Measurements from ENCODE around the gene HS2ST1. TPM values are rescaled to one million over a fixed set of nuclear protein-coding genes. Genes with fewer than 3 reads are reported as not detected.

Gene HS2ST1
- total and polyA plus RNA-seq, 2 experiments from 2014 or later: 6.7 to 17.1 TPM

DNA sequence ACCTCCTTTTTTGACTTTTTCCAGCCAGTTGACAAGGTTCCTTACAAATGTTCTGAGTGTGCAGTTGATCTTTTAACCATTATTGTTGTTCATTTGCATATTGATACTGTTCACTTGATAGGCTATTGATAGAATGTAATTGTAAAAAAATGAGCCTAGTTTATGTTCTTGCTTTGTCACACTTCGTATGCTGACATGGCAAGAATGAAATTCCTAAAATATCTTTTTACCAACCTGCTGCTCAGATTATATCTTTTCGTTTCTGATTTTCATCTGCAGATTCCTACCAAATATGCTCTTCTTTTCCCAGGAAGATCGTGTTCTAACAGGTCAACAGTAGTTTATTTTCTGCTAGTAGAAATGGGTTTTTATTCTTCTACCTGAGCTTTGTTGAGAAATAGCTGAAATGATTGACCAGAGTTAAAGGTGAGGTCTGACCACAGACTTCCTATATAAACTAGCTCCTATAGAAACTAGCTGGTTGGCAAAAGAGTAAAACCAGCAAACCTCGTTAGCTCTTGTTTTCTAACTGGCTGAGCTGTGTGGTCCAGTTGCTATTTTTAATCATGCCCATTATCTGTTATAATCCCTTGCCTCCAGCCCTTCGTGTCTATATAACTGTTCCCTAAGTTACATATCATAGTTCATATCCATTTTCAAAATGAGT is 174.8 kb downstream of the HS2ST1 start (continued):
- TF ChIP-seq, protein P1, sequence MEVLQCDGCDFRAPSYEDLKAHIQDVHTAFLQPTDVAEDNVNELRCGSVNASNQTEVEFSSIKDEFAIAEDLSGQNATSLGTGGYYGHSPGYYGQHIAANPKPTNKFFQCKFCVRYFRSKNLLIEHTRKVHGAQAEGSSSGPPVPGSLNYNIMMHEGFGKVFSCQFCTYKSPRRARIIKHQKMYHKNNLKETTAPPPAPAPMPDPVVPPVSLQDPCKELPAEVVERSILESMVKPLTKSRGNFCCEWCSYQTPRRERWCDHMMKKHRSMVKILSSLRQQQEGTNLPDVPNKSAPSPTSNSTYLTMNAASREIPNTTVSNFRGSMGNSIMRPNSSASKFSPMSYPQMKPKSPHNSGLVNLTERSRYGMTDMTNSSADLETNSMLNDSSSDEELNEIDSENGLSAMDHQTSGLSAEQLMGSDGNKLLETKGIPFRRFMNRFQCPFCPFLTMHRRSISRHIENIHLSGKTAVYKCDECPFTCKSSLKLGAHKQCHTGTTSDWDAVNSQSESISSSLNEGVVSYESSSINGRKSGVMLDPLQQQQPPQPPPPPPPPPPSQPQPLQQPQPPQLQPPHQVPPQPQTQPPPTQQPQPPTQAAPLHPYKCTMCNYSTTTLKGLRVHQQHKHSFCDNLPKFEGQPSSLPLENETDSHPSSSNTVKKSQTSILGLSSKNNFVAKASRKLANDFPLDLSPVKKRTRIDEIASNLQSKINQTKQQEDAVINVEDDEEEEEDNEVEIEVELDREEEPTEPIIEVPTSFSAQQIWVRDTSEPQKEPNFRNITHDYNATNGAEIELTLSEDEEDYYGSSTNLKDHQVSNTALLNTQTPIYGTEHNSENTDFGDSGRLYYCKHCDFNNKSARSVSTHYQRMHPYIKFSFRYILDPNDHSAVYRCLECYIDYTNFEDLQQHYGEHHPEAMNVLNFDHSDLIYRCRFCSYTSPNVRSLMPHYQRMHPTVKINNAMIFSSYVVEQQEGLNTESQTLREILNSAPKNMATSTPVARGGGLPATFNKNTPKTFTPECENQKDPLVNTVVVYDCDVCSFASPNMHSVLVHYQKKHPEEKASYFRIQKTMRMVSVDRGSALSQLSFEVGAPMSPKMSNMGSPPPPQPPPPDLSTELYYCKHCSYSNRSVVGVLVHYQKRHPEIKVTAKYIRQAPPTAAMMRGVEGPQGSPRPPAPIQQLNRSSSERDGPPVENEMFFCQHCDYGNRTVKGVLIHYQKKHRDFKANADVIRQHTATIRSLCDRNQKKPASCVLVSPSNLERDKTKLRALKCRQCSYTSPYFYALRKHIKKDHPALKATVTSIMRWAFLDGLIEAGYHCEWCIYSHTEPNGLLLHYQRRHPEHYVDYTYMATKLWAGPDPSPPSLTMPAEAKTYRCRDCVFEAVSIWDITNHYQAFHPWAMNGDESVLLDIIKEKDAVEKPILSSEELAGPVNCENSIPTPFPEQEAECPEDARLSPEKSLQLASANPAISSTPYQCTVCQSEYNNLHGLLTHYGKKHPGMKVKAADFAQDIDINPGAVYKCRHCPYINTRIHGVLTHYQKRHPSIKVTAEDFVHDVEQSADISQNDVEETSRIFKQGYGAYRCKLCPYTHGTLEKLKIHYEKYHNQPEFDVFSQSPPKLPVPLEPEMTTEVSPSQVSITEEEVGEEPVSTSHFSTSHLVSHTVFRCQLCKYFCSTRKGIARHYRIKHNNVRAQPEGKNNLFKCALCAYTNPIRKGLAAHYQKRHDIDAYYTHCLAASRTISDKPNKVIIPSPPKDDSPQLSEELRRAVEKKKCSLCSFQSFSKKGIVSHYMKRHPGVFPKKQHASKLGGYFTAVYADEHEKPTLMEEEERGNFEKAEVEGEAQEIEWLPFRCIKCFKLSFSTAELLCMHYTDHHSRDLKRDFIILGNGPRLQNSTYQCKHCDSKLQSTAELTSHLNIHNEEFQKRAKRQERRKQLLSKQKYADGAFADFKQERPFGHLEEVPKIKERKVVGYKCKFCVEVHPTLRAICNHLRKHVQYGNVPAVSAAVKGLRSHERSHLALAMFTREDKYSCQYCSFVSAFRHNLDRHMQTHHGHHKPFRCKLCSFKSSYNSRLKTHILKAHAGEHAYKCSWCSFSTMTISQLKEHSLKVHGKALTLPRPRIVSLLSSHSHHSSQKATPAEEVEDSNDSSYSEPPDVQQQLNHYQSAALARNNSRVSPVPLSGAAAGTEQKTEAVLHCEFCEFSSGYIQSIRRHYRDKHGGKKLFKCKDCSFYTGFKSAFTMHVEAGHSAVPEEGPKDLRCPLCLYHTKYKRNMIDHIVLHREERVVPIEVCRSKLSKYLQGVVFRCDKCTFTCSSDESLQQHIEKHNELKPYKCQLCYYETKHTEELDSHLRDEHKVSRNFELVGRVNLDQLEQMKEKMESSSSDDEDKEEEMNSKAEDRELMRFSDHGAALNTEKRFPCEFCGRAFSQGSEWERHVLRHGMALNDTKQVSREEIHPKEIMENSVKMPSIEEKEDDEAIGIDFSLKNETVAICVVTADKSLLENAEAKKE (CRISPR knock-in tag; IDR thresholded peaks at IDR 0.05): no peak

DNA sequence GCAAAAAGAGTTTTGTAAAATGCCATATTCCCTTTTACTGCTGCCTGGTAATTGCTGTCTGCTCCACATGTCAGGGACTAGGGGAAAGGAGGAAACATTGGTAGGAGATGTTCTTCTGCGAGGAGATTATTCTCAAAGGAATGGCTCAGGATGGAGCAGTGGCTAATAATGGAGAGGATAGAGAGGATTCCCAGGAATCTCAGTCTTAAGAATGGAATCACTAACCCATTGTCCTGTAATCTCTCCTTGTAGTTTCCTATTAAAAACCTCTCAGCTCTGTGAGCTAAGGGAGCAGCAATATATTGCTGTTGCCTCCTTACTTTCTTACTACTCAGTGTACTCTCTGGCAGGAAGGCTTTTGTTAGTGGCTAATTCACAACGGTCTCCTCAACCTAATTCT is 175.4 kb downstream of the HS2ST1 start:
- Histone ChIP-seq H3F3A (replicated peaks; ENCODE audit: low read depth) (no peaks in the 10 kb centered on the region), H3K4me1 (ENCODE audit: insufficient read depth) (peaks cover 10% of the 10 kb centered on the region; the same call in 1 of the 2 replicates), H4K20me1 (replicated peaks; ENCODE audit: insufficient read depth) (no peaks in the 10 kb centered on the region), H3K4me3 (no peak overlapping the region), H3K27me3 (ENCODE audit: insufficient read depth) (no peaks in the 10 kb centered on the region), H2AFZ (no peak overlapping the region), H3K36me3 (ENCODE audit: insufficient read depth) (no peaks in the 10 kb centered on the region), H3K79me2 (replicated peaks; ENCODE audit: insufficient read depth) (no peaks in the 10 kb centered on the region), H3K4me2 (0 out of 2 replicates have a peak overlapping the region, but pooled peaks have one; percentile 17), H3K9me2 (ENCODE audit: insufficient read depth) (no peaks in the 10 kb centered on the region), H3K27ac (ENCODE audit: low read depth) (no peak overlapping the region)
- no peaks in the 10 kb centered on the region for H3K27me3 Mint-ChIP-seq (ENCODE audit: insufficient read depth, low read depth, poor library complexity)
- DNase-seq (ENCODE audit: low spot score) (peak; percentile 29), ATAC-seq (peak; percentile 72)
- H3K4me3 Mint-ChIP-seq: no peak overlapping the region
- H3K9me3 Mint-ChIP-seq: no peaks in the 10 kb centered on the region
- H3K36me3 Mint-ChIP-seq (ENCODE audit: low read depth): no peaks in the 10 kb centered on the region
- no peak overlapping the region for H3K27ac Mint-ChIP-seq
- H3K4me1 Mint-ChIP-seq: peaks cover 8% of the 10 kb centered on the region; the same call in 2 of the 3 replicates
- no peak for TF ChIP-seq POLR2AphosphoS5 (IDR thresholded peaks at IDR 0.05; ENCODE audit: low read depth)
- TF ChIP-seq, protein P2, sequence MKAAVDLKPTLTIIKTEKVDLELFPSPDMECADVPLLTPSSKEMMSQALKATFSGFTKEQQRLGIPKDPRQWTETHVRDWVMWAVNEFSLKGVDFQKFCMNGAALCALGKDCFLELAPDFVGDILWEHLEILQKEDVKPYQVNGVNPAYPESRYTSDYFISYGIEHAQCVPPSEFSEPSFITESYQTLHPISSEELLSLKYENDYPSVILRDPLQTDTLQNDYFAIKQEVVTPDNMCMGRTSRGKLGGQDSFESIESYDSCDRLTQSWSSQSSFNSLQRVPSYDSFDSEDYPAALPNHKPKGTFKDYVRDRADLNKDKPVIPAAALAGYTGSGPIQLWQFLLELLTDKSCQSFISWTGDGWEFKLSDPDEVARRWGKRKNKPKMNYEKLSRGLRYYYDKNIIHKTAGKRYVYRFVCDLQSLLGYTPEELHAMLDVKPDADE (IDR thresholded peaks at IDR 0.05): no peak
- TF ChIP-seq, protein P1 (CRISPR knock-in tag; IDR thresholded peaks at IDR 0.05): 0 out of 2 replicates have a peak, but pooled peaks have one; percentile 21
